GM12873 (cell line): ENCODE measurements around the gene GNAL.

Experiments used
- TF ChIP-seq, protein P1 (sequence below): IDR thresholded peaks from 2 replicates; pipeline ENCODE4 v1.5.1; 2012; ENCODE audit warnings: low read depth, mild to moderate bottlenecking, moderate library complexity, low read length, control low read depth; ENCODE audit not compliant: insufficient read depth; ENCODE audit errors: missing control alignments

The GNAL gene

DNA sequence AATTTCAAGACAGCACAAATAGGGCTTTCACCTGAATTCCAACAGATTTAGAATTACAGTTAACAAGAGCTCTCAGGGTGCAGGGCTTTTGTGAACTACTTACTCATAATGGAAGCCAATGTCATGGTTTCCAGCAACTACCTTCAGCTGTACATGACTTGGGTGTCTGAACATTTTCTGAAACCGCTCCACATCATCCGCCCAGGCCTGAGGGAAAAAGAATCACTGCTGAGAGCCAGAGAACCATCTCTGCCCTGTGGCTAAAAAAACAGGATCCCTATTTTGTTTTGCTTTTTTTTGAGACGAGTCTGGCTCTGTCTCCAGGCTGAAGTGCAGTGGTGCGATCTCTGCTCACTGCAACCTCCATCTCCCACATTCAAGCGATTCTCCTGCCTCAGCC is 200.2 kb downstream of the GNAL start:
- TF ChIP-seq, protein P1, sequence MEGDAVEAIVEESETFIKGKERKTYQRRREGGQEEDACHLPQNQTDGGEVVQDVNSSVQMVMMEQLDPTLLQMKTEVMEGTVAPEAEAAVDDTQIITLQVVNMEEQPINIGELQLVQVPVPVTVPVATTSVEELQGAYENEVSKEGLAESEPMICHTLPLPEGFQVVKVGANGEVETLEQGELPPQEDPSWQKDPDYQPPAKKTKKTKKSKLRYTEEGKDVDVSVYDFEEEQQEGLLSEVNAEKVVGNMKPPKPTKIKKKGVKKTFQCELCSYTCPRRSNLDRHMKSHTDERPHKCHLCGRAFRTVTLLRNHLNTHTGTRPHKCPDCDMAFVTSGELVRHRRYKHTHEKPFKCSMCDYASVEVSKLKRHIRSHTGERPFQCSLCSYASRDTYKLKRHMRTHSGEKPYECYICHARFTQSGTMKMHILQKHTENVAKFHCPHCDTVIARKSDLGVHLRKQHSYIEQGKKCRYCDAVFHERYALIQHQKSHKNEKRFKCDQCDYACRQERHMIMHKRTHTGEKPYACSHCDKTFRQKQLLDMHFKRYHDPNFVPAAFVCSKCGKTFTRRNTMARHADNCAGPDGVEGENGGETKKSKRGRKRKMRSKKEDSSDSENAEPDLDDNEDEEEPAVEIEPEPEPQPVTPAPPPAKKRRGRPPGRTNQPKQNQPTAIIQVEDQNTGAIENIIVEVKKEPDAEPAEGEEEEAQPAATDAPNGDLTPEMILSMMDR, result no peak

DNA sequence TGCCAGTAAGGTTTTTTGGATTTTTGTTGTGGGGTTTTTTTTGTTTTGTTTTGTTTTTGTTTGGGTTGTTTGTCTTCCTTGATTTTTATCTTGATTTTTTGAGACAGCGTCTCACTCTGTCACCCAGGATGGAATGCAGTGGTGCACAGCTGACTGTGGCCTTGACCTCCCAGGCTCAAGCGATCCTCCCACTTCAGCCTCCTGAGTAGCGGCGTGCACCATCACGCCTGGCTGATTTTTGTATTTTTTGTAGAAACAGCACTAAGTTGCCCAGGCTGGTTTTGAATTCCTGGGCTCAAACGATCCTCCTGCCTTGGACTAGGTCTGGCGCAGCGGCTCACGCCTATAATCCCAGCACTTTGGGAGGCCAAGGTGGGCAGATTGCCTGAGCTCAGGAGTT is 202.7 kb downstream of the GNAL start:
- TF ChIP-seq, protein P1, result no peak

DNA sequence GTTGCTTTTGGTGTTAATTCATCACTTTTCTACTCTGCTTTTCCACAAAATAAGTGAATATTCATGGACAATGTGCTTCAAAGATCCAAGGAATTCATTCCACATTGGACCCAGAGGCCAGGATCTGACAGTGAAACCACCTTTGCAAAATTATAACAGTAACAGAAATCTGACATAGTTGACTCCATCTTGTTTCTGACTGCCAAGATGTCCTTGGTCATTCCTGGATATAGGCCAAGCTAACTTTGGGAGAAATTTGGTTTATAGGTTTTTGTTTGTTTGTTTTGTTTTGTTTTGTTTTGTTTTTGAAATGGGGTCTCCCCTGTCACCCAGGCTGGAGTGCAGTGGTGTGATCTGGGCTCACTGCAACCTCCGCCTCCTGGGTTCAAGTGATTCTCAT is 208.7 kb downstream of the GNAL start:
- TF ChIP-seq, protein P1, result no peak

DNA sequence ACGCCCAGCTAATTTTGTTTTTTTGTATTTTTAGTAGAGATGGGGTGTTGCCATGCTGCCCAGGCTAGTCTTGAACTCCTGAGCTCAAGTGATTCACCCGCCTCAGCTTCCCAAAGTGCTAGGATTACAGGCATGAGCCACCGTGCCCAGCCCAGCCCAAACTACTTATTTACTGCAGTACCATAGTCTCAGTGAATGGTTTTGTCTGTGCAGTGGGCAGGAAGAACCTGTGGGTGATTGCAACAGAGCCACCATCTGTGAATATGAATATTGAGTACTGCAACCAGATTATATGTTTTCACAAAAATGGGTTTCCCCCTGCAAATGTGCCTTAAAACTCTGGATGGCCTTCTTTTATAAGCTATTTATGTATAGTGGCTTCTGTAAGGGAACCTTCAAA is 210.0 kb downstream of the GNAL start:
- TF ChIP-seq, protein P1, result no peak

DNA sequence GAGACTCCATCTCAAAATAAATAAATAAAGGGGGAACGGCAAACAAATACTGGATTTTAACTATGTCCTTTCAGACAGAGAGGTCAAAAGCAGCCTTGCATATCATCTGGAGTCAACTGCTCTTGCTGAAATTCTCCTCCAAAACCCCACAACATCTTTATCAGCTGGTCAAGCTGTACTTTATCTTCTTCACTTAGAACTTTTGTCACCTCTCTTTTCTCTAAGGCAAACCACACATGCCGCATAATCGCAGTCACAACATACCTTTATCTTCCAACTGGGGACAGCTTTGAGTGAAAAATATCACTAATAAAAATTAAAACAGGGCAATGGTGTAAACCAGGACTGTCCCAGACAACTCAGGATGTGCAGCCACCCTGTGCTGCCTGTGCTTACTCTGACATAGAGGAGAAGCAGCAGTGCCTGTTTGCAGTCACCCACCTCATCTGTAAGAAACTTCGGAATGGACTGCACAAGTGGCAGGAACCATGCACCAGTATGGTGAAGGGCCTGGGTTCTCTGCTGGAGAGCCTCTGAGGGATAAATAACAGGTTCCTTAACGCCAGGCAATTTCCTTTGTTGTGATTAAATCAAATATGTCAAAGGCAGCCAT is 212.9 kb downstream of the GNAL start:
- TF ChIP-seq, protein P1, result no peak

DNA sequence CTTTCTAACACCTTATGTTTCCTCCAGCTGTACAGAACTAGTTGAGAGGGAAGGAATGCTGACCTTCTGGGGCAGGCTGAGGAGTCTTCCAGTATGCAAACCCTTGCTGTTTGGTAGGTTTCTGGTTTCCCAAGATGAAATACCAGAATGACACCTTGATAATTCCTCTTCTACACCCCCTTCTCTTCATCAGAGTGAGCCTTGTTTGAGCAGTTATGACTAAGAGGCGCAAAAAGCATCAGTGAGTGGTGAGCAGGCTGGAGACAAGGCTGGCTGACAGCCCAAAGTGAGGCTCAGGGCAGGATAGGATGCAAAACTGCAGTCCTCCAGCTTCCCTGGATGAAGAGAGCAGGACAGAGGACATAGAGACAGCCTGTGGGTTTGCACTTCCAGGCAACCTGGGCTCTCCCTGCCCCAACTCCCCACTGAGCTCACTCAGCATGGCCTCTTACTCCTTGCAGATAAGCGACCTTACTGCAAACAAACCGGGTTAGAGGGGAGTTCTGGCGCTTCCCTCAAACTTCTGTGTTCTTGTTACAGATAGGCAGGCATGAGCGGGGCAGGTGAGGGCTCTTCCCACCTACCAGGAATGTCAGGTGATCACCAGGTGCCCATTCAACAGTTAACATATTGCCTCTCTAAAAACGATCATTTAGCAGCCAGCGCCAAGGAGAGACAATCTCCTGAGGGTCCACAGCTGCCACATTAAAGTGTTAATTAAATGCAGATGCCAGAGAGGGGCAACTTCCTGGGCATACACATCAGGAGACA is 213.6 kb downstream of the GNAL start:
- TF ChIP-seq, protein P1, result no peak

DNA sequence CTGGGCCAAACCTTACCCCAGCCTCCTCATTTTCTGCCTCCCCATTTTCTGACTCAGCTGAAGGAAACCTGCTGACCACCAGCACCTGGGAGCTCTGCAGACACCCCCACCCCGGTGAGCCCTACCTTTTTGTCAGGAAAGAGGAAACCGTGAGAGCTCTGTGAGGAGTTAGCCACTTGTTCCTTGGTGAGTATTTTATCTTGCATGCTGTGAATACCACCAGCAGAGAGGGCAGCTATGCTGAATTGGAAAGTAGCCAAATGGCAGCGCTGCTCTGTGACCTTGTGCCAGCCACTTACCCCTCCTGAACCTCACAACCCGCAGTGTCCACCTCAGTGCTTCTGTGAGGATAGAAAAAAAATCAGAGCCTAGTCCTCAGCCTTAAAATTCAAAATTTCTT is 216.5 kb downstream of the GNAL start:
- TF ChIP-seq, protein P1, result no peak
